Endothelial cell of umbilical vein (primary cell): Measurements from ENCODE around the gene BCL10. TPM values are rescaled to one million over a fixed set of nuclear protein-coding genes. Genes with fewer than 3 reads are reported as not detected.
A peak's percentile ranks its signal among the peaks of the same experiment; 100 is the strongest.

Experiments used
- BruUV-seq: library from RNA; stranded (reverse); fragments of 400-500 nt; replicated peaks from 2 replicates; lab custom pipeline; 2021; lab: Mats Ljungman, UMichigan
- CTCF ChIA-PET: fragments of 300-600, 350-600 bp; sonication (Branson Sonifier 250); formaldehyde crosslinking; loops from one replicate; lab custom pipeline; 2021; ENCODE audit warnings: antibody characterized with exemption, inconsistent platforms; lab: Charles Lee
- POLR2A ChIA-PET: fragments of 300-600, 350-600 bp; sonication (Branson Sonifier 250); formaldehyde crosslinking; loops from one replicate; lab custom pipeline; 2021; ENCODE audit warnings: antibody characterized with exemption, inconsistent platforms; lab: Charles Lee
- DNase-seq: peaks from one replicate; pipeline ENCODE4 v3.0.0-alpha.2; 2011; ENCODE audit warnings: low read depth, low spot score
- FAIRE-seq: peaks from 2 replicates; lab custom pipeline; 2011; peaks lifted over from hg19 to GRCh38; lab: Jason Lieb, UNC
- H2AFZ ChIP-seq: 2 replicates; pipeline ENCODE4 v1.6.0; 2012; ENCODE audit warnings: low read depth, low read length, control low read depth, inconsistent platforms
- H3K27ac ChIP-seq: 2 replicates; pipeline ENCODE4 v1.5.1; 2011; ENCODE audit warnings: low read depth, mild to moderate bottlenecking, control low read depth, low read length, moderate library complexity; ENCODE audit not compliant: insufficient read depth
- H3K27me3 ChIP-seq, 2 experiments: 2 replicates each; pipeline versions ENCODE4 v1.6.0 to v1.6.1; 2011; ENCODE audit warnings: low read length in 2 of 2, mixed read lengths in 1 of 2; ENCODE audit not compliant: control insufficient read depth in 2 of 2, insufficient read depth in 2 of 2
- H3K36me3 ChIP-seq, 2 experiments: 2 replicates in 1 of 2; 3 replicates in 1 of 2; pipeline ENCODE4 v1.5.1; 2011; ENCODE audit warnings: low read length in 2 of 2, mild to moderate bottlenecking in 1 of 2, moderate library complexity in 1 of 2; ENCODE audit not compliant: control insufficient read depth in 2 of 2, insufficient read depth in 2 of 2; ENCODE audit errors: extremely low read depth in 1 of 2
- H3K4me1 ChIP-seq: 3 replicates; pipeline ENCODE4 v1.5.1; 2011; ENCODE audit warnings: mild to moderate bottlenecking, low read length; ENCODE audit not compliant: control insufficient read depth, insufficient read depth; ENCODE audit errors: extremely low read depth
- H3K4me2 ChIP-seq: 2 replicates; pipeline ENCODE4 v1.6.1; 2011; ENCODE audit warnings: low read length, control low read depth, mixed read lengths; ENCODE audit not compliant: insufficient read depth
- H3K4me3 ChIP-seq, 3 experiments: fragments of 200-600 bp in 1 of 3; sonication (generic), shearing (Covaris generic) in 1 of 3; replicated peaks in 1 of 3; 2 replicates each; pipeline ENCODE4 v1.5.1; 2011 to 2016; ENCODE audit warnings: control low read depth in 3 of 3, low read length in 3 of 3, mild to moderate bottlenecking in 2 of 3, inconsistent platforms in 1 of 3, low read depth in 1 of 3, moderate library complexity in 1 of 3; ENCODE audit not compliant: insufficient read depth in 1 of 3
- H3K79me2 ChIP-seq: 2 replicates; pipeline ENCODE4 v1.6.0; 2012; ENCODE audit warnings: low read length, inconsistent platforms; ENCODE audit not compliant: control insufficient read depth, insufficient read depth
- H3K9ac ChIP-seq: replicated peaks from 2 replicates; pipeline ENCODE3; 2011; ENCODE audit warnings: low read length, control low read depth; ENCODE audit not compliant: insufficient read depth; ENCODE audit errors: extremely low read depth
- H3K9me1 ChIP-seq: replicated peaks from 3 replicates; pipeline ENCODE4 v1.6.0; 2011; ENCODE audit warnings: mild to moderate bottlenecking, low read length; ENCODE audit not compliant: control insufficient read depth, insufficient read depth; ENCODE audit errors: extremely low read depth
- H3K9me3 ChIP-seq: replicated peaks from 2 replicates; pipeline ENCODE4 v1.5.1; 2012; ENCODE audit warnings: low read length, inconsistent platforms; ENCODE audit not compliant: control insufficient read depth, insufficient read depth
- H4K20me1 ChIP-seq: replicated peaks from 2 replicates; pipeline ENCODE3; 2011; ENCODE audit warnings: mild to moderate bottlenecking, low read length; ENCODE audit not compliant: control insufficient read depth, insufficient read depth; ENCODE audit errors: extremely low read depth
- EZH2 ChIP-seq: IDR thresholded peaks from 2 replicates; pipeline ENCODE4 v1.6.1; 2012; ENCODE audit warnings: borderline replicate concordance, low read depth, mild to moderate bottlenecking, moderate library complexity, low read length, inconsistent platforms; ENCODE audit not compliant: severe bottlenecking
- GATA2 ChIP-seq: IDR thresholded peaks from 2 replicates; pipeline ENCODE4 v1.7.0; 2011; ENCODE audit warnings: low read depth, mild to moderate bottlenecking, moderate library complexity, mixed read lengths, low read length; ENCODE audit not compliant: insufficient read length, insufficient read depth
- MYC ChIP-seq: IDR thresholded peaks from one replicate; pipeline ENCODE4 v1.6.1; 2011; ENCODE audit warnings: mild to moderate bottlenecking, low read depth, low read length
- POLR2A ChIP-seq: IDR thresholded peaks from 2 replicates; pipeline ENCODE4 v1.6.1; 2012; ENCODE audit warnings: low read depth, mild to moderate bottlenecking, control low read depth, low read length
- dilution Hi-C: fragments of 300-500 bp; cut with MboI; formaldehyde crosslinking; loops from one replicate; pipeline ENCODE4 v1.15.0; 2019; ENCODE audit warnings: low sequenced_read_pairs; ENCODE audit not compliant: extremely low pct_ligation_motif_present
- intact Hi-C: fragments of 100-400 bp; cut with micrococcal nuclease; formaldehyde crosslinking; loops from one replicate; pipeline ENCODE4 v1.10.0; 2022
- polyA plus RNA-seq, 4 experiments: library from polyadenylated mRNA; depleted of rRNA in 3 of 4; stranded (reverse) in 3 of 4; unstranded in 1 of 4; fragments of >200 nt; gene quantifications; 2 replicates each; pipeline versions ENCODE4 v1.2.1 to v1.2.3, GENCODE V29; 2011 to 2012; ENCODE audit warnings: missing spikeins in 1 of 4
- total RNA-seq: library from RNA; stranded (reverse); gene quantifications from 2 replicates; pipeline ENCODE4 v1.2.3, GENCODE V29; 2021
- TF ChIP-seq, protein P1 (sequence below), 2 donors: IDR thresholded peaks; 1 replicate in 1 of 2; 2 replicates in 1 of 2; pipeline ENCODE4 v1.5.1; 2011; ENCODE audit warnings: low read length in 2 of 2, mild to moderate bottlenecking in 2 of 2, moderate library complexity in 2 of 2, control low read depth in 1 of 2, inconsistent platforms in 1 of 2, low read depth in 1 of 2; ENCODE audit not compliant: insufficient read depth in 1 of 2; ENCODE audit errors: extremely low read depth in 1 of 2

The BCL10 gene
- total and polyA plus RNA-seq, 2 donors (not counting 3 experiments of a cell fraction or from before 2014, with no cell fraction given): 16.1 to 78.6 TPM

DNA sequence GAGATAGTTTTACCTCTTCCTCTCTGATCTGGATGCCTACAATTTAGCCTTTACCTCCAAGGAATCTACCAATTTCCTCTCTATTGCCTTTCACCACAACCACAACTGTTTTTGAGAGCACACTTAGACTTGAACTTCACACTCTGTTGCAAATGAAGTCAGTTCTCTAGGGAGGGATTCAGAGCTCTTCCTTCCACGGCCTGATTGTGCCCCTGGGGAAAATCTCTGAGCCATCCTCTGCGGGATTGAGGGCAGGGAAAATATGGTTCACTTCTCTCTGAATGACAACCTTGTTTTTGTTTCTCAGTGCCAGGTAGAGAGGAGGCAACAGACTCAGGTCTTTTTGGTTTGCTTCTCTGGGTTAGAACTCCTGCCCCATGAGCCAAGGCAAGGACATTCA, 35.4 kb upstream of the BCL10 start:
- no peak overlapping the region for H2AFZ ChIP-seq
- TF ChIP-seq POLR2A (no peak), GATA2 (no peak), MYC (no peak)
- TF ChIP-seq, protein P1, sequence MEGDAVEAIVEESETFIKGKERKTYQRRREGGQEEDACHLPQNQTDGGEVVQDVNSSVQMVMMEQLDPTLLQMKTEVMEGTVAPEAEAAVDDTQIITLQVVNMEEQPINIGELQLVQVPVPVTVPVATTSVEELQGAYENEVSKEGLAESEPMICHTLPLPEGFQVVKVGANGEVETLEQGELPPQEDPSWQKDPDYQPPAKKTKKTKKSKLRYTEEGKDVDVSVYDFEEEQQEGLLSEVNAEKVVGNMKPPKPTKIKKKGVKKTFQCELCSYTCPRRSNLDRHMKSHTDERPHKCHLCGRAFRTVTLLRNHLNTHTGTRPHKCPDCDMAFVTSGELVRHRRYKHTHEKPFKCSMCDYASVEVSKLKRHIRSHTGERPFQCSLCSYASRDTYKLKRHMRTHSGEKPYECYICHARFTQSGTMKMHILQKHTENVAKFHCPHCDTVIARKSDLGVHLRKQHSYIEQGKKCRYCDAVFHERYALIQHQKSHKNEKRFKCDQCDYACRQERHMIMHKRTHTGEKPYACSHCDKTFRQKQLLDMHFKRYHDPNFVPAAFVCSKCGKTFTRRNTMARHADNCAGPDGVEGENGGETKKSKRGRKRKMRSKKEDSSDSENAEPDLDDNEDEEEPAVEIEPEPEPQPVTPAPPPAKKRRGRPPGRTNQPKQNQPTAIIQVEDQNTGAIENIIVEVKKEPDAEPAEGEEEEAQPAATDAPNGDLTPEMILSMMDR (IDR thresholded peaks at IDR 0.05; ENCODE audit: extremely low read depth in 1 of 2, insufficient read depth in 1 of 2, low read depth in 1 of 2, low read length in 2 of 2): no peak
- BruUV-seq: no TSS peak
- no peak overlapping the region for H3K4me3 ChIP-seq
- no peaks in the 10 kb centered on the region for H4K20me1 ChIP-seq
- dilution Hi-C loops (loop anchor here (25.0 kb wide), 1 partner anchor 375 kb away; no protein-coding TSS in a partner anchor), intact Hi-C loops (no loop called here)
- POLR2A ChIA-PET: interaction anchor here (0.7 kb wide), 1 partner anchor 19 kb away, joined by 3 read pairs; no protein-coding TSS in a partner anchor
- peak overlapping the region; percentile 9 for H3K27ac ChIP-seq
- H3K9me3 ChIP-seq: no peaks in the 10 kb centered on the region
- no peak for FAIRE-seq
- no peaks in the 10 kb centered on the region for H3K36me3 ChIP-seq
- DNase-seq: no peak
- peaks cover 56% of the 10 kb centered on the region for H3K4me1 ChIP-seq
- H3K4me2 ChIP-seq: no peak overlapping the region
- no peak overlapping the region for H3K9ac ChIP-seq
- no peaks in the 10 kb centered on the region for H3K27me3 ChIP-seq
- CTCF ChIA-PET: interaction anchor here (1.0 kb wide), 1 partner anchor 9 kb away, joined by 4 read pairs; no protein-coding TSS in a partner anchor
- no peaks in the 10 kb centered on the region for H3K9me1 ChIP-seq
- H3K79me2 ChIP-seq: peaks cover 6% of the 10 kb centered on the region

DNA sequence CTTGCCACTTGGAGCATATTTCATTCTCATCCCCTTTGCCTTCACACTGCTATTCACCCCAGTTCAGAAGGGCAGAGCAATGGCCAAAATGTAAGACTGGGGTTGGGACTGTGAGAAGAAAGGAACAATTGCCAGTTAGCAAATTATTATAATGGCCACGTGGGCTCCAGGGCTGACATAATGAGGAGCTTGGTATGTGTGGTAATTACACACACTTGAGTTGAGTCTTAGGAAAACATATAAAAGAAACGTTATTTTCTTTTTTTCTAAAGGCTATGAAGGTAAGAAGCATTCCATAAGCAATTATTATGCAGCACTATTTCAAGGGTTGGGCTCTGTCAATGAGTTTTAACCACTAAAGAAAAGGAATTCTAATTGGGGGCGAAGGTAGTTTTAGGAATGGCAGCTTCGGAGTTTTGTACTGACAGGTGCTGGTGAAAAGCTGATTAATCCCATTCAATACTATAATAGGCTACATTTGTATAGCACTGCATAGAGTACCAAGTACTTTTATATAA, 32.5 kb upstream of the BCL10 start:
- Histone ChIP-seq H3K27me3 (no peaks in the 10 kb centered on the region), H2AFZ (peak overlapping the region; percentile 0), H3K9me3 (no peaks in the 10 kb centered on the region), H3K4me3 (no peak overlapping the region), H4K20me1 (no peaks in the 10 kb centered on the region), H3K36me3 (no peaks in the 10 kb centered on the region), H3K4me2 (peak overlapping the region; percentile 13), H3K79me2 (no peaks in the 10 kb centered on the region), H3K4me1 (peaks cover 28% of the 10 kb centered on the region), H3K27ac (peak overlapping the region; percentile 34), H3K9ac (peak overlapping the region; percentile 33), H3K9me1 (no peaks in the 10 kb centered on the region)
- ChIA-PET POLR2A (interaction anchor here (0.8 to 2.3 kb wide), 8 partner anchors 12 to 272 kb away, joined by 3 to 10 read pairs (median 6); partner anchors contain the start of genes CCN1 and DDAH1), CTCF (interaction anchor here (0.6 to 4.1 kb wide), 61 partner anchors 11 to 709 kb away, joined by 3 to 78 read pairs (median 4); partner anchors contain the start of genes BCL10, CCN1 and DDAH1)
- TF ChIP-seq EZH2: no peak
- dilution Hi-C loops (loop anchor here (25.0 kb wide), 1 partner anchor 378 kb away; no protein-coding TSS in a partner anchor), intact Hi-C loops (loop anchor here (1.0 to 10.0 kb wide), 11 partner anchors 20 to 710 kb away; no protein-coding TSS in a partner anchor)
- DNase-seq: peak; percentile 33
- FAIRE-seq: no peak
- BruUV-seq: no TSS peak
